K562 (cell line): ENCODE measurements around the gene OR2H2. TPM values are rescaled to one million over a fixed set of nuclear protein-coding genes. Genes with fewer than 3 reads are reported as not detected.
A peak's percentile ranks its signal among the peaks of the same experiment; 100 is the strongest.

Experiments used
- CXXC5 ChIP-seq: fragments of 250-450 bp; sonication (Bioruptor Pico); IDR thresholded peaks from 2 replicates; pipeline ENCODE4 v1.8.0; 2022; ENCODE audit warnings: inconsistent platforms, mild to moderate bottlenecking, moderate library complexity
- KLF13 ChIP-seq: fragments of 450-650 bp; IDR thresholded peaks from 2 replicates; pipeline ENCODE4 v1.6.1; 2016; ENCODE audit warnings: missing genetic modification characterization, low read depth, mild to moderate bottlenecking, missing compliant biosample characterization, moderate library complexity, borderline replicate concordance
- LEF1 ChIP-seq: fragments of 450-650 bp; IDR thresholded peaks from 2 replicates; pipeline ENCODE4 v1.6.1; 2016; ENCODE audit warnings: mild to moderate bottlenecking
- MECOM ChIP-seq: fragments of 250-450 bp; sonication (Bioruptor Pico); IDR thresholded peaks from 2 replicates; pipeline ENCODE4 v1.8.0; 2022; ENCODE audit warnings: inconsistent platforms
- PKNOX1 ChIP-seq: fragments of 450-650 bp; IDR thresholded peaks from 2 replicates; pipeline ENCODE4 v1.6.1; 2016
- STAG1 ChIP-seq: sonication (generic); formaldehyde crosslinking; IDR thresholded peaks from 2 replicates; pipeline ENCODE4 v1.5.0; 2020; ENCODE audit warnings: missing genetic modification reagents, borderline replicate concordance
- TBL1XR1 ChIP-seq, 2 experiments: IDR thresholded peaks; 2 replicates each; pipeline ENCODE4 v1.6.1; 2012; ENCODE audit warnings: improper control_type of control experiment in 2 of 2, low read length in 2 of 2, mild to moderate bottlenecking in 1 of 2
- ZNF324 ChIP-seq: fragments of 250-450 bp; sonication (Bioruptor Pico); IDR thresholded peaks from 2 replicates; pipeline ENCODE4 v1.4.0; 2020; ENCODE audit warnings: mild to moderate bottlenecking
- polyA plus RNA-seq, 8 experiments: library from polyadenylated mRNA; depleted of rRNA in 4 of 8; stranded (reverse) in 5 of 8; unstranded in 3 of 8; fragments of >200 nt; fragmentation: Nextera tagmentation in 2 of 8; fragmentation: Illumina TruSeq in 1 of 8; extraction: Ambion mirVana in 2 of 8; extraction: Trizol in 1 of 8; gene quantifications; 2 replicates each; pipeline versions ENCODE4 v1.2.1 to v1.2.3, GENCODE V29; 2011 to 2014; ENCODE audit warnings: inconsistent platforms in 1 of 8, missing spikeins in 1 of 8
- total RNA-seq, 7 experiments: library from RNA; depleted of rRNA in 6 of 7; stranded (reverse); fragments of >200 nt in 6 of 7; fragmentation: Illumina TruSeq in 2 of 7; extraction: Trizol in 2 of 7; gene quantifications; 2 replicates each; pipeline versions ENCODE4 v1.2.1 to v1.2.3, GENCODE V29; 2011 to 2021; ENCODE audit warnings: low replicate concordance in 1 of 7
- TF ChIP-seq, protein P1 (sequence below): sonication (generic); formaldehyde crosslinking; IDR thresholded peaks from 2 replicates; pipeline ENCODE4 v1.8.1; 2023; ENCODE audit warnings: mild to moderate bottlenecking, missing genetic modification reagents

The OR2H2 gene
- total and polyA plus RNA-seq, 9 of the 15 experiments (the other 6 are each of a cell fraction or from before 2014, with no cell fraction given): not detected

GRCh38 chr6:29631209-29631810 lies 46.4 kb downstream of the OR2H2 start (continued):
- TF ChIP-seq LEF1: 0 out of 2 replicates have a peak, but pooled peaks have one; percentile 10
- TF ChIP-seq KLF13 (tag): no peak
- TF ChIP-seq TBL1XR1 (IDR thresholded peaks at IDR 0.05; ENCODE audit: low read length in 2 of 2): 0 out of 4 replicates have a peak, but pooled peaks of 1 of the 2 experiments have one; percentile 62
- peak; percentile 62; the same call in 1 of the 2 replicates for TF ChIP-seq CXXC5 (CRISPR knock-in tag)
- 0 out of 2 replicates have a peak, but pooled peaks have one; percentile 47 for TF ChIP-seq ZNF324 (CRISPR knock-in tag)
- no peak for TF ChIP-seq MECOM
- TF ChIP-seq PKNOX1: 0 out of 2 replicates have a peak, but pooled peaks have one; percentile 3
- TF ChIP-seq STAG1 (CRISPR knock-in tag): no peak
- TF ChIP-seq, protein P1, sequence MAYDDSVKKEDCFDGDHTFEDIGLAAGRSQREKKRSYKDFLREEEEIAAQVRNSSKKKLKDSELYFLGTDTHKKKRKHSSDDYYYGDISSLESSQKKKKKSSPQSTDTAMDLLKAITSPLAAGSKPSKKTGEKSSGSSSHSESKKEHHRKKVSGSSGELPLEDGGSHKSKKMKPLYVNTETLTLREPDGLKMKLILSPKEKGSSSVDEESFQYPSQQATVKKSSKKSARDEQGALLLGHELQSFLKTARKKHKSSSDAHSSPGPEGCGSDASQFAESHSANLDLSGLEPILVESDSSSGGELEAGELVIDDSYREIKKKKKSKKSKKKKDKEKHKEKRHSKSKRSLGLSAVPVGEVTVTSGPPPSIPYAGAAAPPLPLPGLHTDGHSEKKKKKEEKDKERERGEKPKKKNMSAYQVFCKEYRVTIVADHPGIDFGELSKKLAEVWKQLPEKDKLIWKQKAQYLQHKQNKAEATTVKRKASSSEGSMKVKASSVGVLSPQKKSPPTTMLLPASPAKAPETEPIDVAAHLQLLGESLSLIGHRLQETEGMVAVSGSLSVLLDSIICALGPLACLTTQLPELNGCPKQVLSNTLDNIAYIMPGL (CRISPR knock-in tag): peak; percentile 54; the same call in 1 of the 2 replicates
